GM19467 (cell line): ENCODE results near the gene RNF13.
"Not testable (repeated sequence)": the region's sequence is repeated elsewhere in the genome, so short reads cannot be mapped to it uniquely, and the experiment has no call there.

Experiments used
- ATAC-seq: cut with Tn5 transposase; IDR thresholded peaks from one replicate; pipeline ENCODE4 v1.9.1; 2021; ENCODE audit warnings: mild to moderate bottlenecking, moderate library complexity; ENCODE audit not compliant: unreplicated experiment

RNF13 gene

DNA sequence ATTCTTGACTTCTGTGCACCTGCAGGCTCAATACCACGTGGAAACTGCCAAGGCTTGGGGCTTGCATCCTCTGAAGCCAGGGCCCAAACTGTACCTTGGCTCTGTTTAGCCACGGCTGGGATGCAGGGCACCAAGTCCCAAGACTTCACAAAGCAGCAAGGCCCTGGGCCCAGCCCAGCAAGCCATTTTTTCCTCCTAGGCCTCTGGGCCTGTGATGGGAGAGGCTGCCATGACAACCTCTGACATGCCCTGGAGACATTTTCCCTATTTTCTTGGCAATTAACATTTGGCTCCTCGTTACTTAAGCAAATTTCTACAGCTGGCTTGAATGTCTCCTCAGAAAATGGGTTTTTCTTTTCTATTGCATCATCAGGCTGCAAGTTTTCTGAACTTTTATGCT is 25.5 kb downstream of the RNF13 start:
- not testable (repeated sequence) for ATAC-seq

- ATAC-seq, result not testable (repeated sequence)
Measured at GRCh38 chr3:149839469-149839868, 26.5 kb downstream of the RNF13 start.

GRCh38 chr3:149839896-149840295 is 26.9 kb downstream of the RNF13 start:
- ATAC-seq, result no peak

GRCh38 chr3:149843502-149843901 is 30.5 kb downstream of the RNF13 start:
- ATAC-seq, result no peak

GRCh38 chr3:149844091-149844490 is 31.1 kb downstream of the RNF13 start:
- no peak for ATAC-seq

GRCh38 chr3:149845570-149846244 is 32.7 kb downstream of the RNF13 start:
- ATAC-seq, result no peak

DNA sequence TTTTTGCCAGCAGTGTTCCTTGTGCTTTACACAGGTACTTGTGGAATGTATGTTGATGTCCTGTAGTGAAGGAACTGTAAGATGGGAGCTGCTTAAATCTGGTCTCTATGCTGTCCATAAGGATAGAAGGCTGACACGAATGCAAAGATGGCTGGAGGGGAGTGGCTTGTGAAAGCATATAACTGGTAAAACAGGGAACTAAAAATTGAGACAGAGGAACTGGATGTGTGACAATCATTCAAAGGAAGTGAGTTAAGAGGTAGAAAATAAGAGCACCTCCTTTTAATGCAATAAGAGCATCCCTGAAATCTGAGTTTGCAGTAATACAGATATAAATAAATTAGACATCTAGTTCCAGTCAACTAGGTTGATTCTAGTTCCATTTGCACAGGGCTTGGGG is 35.2 kb downstream of the RNF13 start:
- ATAC-seq, result no peak

DNA sequence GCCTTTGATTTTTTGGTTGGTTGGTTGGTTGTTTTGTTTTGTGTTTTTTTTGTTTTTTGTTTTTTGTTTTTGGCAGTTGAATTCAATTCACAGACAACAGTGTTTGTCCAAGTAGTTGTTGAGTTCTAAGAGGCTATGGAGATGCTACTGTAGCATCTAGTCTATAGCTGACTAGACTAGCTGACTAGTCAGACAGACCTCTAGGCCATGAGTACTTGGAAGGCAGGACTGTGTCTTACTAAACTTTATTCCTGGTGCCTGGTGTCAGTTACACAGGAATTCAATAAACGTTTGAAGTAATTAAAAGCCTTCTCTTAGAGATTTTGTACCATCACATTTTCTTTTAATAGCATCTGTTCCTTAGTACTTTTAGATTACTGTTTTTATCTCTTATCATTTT is 35.7 kb downstream of the RNF13 start:
- no peak for ATAC-seq

GRCh38 chr3:149850787-149851584 is 38.0 kb downstream of the RNF13 start:
- ATAC-seq, result no peak

DNA sequence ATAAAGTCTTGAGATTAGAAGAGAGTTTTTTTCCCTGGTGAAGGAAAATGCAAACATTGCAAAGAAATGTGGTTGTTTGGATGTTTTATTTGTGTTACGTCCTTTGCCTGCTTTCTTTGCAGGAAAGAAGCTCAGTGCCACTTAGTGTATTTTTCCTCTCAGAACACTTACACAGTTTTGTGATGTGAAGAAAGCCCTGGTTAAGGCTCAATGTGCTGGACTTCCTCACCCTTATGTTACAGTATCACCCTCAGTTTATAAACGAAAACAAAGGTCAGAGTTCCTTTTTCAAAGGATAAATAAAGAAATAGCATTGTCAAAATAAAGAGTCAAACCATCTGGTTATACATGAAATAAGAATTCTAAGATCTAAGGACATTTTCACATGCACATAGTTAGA is 45.9 kb downstream of the RNF13 start:
- ATAC-seq, result no peak

DNA sequence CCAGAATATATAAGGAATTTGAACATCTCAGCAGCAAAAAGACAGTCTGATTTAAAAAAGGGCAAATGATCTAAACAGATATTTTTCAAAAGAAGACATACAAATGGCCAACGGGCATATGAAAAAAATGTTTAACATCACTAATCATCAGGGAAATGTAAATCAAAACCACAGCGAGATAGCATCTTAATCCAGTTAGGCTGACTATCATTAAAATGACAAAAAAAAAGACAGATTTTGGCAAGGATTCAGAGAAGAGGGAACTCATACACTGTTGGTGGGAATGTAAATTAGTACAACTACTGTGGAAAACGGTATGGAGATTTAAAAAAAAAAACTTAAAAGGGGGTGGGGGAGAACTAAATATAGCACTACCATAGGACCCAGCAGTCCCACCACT is 47.9 kb downstream of the RNF13 start:
- ATAC-seq, result no peak

DNA sequence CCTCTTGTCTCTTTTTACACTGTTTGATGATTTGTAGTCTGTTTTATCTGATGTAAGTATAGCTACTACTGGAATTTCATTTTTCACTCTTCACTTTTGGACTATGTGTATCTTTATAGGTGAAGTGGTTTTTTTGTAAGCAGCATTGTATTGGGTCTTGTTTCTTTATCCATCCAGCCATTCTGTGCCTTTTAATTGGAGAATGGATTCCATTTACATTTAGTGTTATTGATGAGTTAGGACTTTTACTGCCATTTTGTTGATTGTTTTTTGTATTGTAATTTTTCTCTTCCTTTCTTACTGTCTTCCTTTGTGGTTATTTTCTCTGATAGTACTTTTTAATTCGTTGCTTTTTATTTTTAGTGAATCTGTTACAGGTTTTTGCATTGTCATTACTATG is 54.5 kb downstream of the RNF13 start:
- no peak for ATAC-seq

DNA sequence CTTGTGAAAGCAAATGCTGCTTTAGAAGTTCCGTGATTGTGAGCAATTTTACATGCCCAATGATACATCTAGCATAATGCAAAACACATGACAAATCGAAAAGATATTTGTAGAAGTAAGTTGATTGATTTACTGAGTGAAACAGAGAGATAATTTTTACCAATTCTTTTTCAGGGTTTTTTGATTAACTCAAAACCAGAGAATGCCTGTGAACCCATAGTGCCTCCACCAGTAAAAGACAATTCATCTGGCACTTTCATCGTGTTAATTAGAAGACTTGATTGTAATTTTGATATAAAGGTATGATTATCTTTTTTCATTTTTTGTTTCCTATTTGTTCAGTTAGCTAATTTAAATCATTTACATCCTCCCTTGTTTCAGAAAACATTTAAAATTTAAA is 58.8 kb downstream of the RNF13 start:
- no peak for ATAC-seq

DNA sequence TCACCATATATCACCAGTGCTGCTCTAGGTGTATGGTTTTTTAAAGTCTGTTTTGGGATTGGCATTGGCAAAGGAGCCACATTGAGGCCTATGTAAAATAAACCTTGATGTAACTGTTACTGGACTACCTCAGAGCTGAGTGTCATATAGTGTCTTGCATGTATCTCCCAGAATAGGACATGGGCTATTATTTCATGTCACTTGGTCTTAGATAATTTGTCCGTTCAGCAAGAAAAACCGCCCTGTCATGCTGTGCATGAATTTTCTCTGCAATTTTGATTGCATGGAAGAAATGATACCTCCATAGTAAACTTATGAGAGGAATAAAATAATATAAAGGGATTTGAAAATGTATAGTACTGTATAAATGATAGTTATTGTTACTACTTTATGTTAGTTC is 59.6 kb downstream of the RNF13 start:
- no peak for ATAC-seq

- ATAC-seq, result no peak
Measured at GRCh38 chr3:149877668-149878067, 64.7 kb downstream of the RNF13 start.

GRCh38 chr3:149879872-149880271 is 66.9 kb downstream of the RNF13 start:
- ATAC-seq, result no peak

DNA sequence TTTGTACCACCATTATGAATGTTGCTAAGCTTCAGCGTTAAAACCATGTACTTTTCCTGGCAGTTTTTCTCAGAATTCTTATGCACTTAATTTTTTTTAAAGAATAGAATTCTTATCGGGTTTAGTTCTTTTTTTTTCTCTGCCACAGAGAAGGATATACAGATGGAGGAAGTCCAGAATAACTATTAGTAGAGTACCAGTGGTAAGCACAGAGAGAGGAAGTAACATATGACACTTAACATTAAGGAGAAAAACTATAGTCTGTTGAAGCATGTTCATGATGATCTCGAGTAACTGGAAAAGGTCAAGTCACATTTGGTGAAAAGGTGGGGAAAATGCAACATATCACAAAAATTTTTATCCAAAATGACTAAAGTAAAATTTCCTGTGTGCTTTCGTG is 68.9 kb downstream of the RNF13 start:
- no peak for ATAC-seq

GRCh38 chr3:149883134-149883533 is 70.1 kb downstream of the RNF13 start:
- ATAC-seq, result no peak

GRCh38 chr3:149883860-149884259 is 70.8 kb downstream of the RNF13 start:
- ATAC-seq, result not testable (repeated sequence)

DNA sequence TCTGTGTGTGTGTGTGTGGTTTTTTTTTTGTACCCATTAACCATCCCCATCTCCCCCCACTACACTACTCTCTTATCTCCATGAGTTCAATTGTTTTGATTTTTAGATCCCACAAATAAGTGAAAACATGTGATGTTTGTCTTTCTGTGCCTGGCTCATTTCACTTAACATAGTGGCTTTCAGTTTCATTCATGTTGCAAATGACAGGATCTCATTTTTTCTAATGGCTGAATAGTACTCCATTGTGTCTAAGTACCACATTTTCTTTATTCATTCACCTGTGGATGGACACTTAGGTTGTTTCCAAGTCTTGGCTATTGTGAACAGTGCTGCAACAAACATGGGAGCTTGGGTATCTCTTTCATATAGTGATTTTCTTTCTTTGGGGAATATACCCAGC is 71.8 kb downstream of the RNF13 start:
- not testable (repeated sequence) for ATAC-seq

DNA sequence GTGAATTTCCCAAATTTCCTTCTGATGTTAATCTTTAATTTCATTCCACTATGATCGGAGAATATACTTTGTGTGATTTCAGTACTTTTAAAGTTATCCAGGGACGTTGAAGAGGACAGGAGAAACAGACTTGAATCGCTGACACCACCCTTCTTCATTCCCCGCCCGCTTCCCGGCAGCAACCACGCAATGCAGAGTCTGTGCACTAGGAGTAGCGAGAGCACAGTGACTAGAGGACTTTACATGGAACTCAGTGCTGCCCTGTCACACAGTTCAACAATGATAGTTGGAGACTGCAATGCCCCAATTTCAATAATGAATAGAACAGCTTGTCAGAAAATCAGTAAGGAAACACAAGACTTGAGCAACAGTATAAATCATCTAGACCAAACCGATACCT is 73.9 kb downstream of the RNF13 start:
- no peak for ATAC-seq

DNA sequence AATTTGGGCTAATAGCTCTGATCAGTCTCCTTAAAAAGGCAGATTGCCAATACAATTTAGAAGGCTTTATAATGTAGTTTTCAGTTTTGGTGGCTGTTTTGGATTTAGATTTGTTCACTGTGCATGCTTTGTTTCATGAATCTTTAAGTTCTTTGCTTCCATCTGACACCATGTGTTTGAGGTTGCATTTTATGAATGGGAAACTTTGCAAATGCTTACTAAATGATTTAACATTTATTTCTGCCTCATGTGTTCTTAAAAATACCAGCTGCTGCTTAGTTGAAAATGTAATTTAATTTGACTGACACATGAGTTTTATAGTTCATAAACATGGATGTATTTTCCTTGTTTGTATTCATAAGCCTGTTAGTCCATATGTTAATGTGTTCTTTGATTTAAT is 78.6 kb downstream of the RNF13 start:
- no peak for ATAC-seq

DNA sequence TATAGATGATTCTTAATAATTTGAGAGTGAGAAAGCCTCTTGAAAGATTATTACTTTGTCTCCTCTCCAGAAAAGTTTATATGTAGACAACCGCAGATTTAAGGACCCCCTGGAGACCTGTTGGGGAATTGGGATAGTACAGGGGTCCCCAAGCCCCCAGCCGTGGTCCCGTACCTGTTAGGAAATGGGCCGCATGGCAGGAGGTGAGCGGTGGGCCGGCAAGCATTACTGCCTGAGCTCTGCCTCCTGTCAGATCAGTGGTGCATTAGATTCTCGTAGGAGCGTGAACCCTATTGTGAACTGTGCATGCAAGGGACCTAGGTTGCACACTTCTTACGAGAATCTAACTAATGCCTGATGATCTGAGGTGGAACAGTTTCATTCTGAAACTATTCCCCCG is 79.4 kb downstream of the RNF13 start:
- ATAC-seq, result no peak
